K562 (cell line): ENCODE data around the gene KIF15. TPM values are rescaled to one million over a fixed set of nuclear protein-coding genes. Genes with fewer than 3 reads are reported as not detected.

Source experiments
- ATAC-seq: fragments of 200-7000 bp; cut with Tn5 transposase; 3 replicates; pipeline ENCODE4 v1.9.1; 2020; ENCODE audit warnings: moderate library complexity
- BruUV-seq: library from RNA; stranded (reverse); fragments of 400-500 nt; replicated peaks from 2 replicates; lab custom pipeline; 2021; lab: Mats Ljungman, UMichigan
- CTCF ChIA-PET: fragments of 300-600 bp; formaldehyde crosslinking; extraction: SDS; loops from one replicate; lab custom pipeline; 2021; ENCODE audit warnings: low intra/inter-chr PET ratio; lab: Yijun Ruan, JAX
- POLR2A ChIA-PET: fragments of 300-600, 350-650 bp; sonication (Branson Sonifier 250); formaldehyde crosslinking; extraction: SDS; loops from one replicate; lab custom pipeline; 2021; ENCODE audit warnings: antibody characterized with exemption, inconsistent platforms; lab: Yijun Ruan, JAX
- DNase-seq, 4 experiments: peaks; one replicate each; pipeline versions ENCODE4 v3.0.0 to v3.0.0-alpha.2; 2011 to 2018; ENCODE audit warnings: low spot score in 3 of 4, mixed read lengths in 3 of 4; ENCODE audit errors: extremely low read depth in 1 of 4
- FAIRE-seq: peaks from 2 replicates; lab custom pipeline; 2011; peaks lifted over from hg19 to GRCh38; lab: Jason Lieb, UNC
- H2AFZ ChIP-seq: 2 replicates; pipeline ENCODE4 v1.6.0; 2011; ENCODE audit warnings: low read depth, low read length, control low read depth, inconsistent platforms
- H3K27ac ChIP-seq: fragments of 200-600 bp; 3 replicates; pipeline ENCODE4 v1.8.0; 2011; ENCODE audit warnings: low read depth, mild to moderate bottlenecking, control low read depth, inconsistent platforms, low read length, moderate library complexity, mixed read lengths; ENCODE audit errors: extremely low read depth
- H3K27me3 ChIP-seq, 2 experiments: fragments of 300-600 bp in 1 of 2; 2 replicates in 1 of 2; 3 replicates in 1 of 2; pipeline versions ENCODE4 v1.6.0 to v1.8.0; 2011; ENCODE audit warnings: inconsistent platforms in 2 of 2, low read length in 2 of 2, mild to moderate bottlenecking in 1 of 2, mixed read lengths in 1 of 2, moderate library complexity in 1 of 2; ENCODE audit not compliant: control insufficient read depth in 2 of 2, insufficient read depth in 2 of 2
- H3K36me3 ChIP-seq: fragments of 300-600 bp; 3 replicates; pipeline ENCODE4 v1.8.0; 2011; ENCODE audit warnings: mild to moderate bottlenecking, low read length, inconsistent platforms; ENCODE audit not compliant: control insufficient read depth, insufficient read depth
- H3K4me1 ChIP-seq, 2 experiments: fragments of 200-600 bp in 1 of 2; replicated peaks in 1 of 2; 2 replicates in 1 of 2; 3 replicates in 1 of 2; pipeline versions ENCODE4 v1.5.1 to v1.8.0; 2011; ENCODE audit warnings: inconsistent platforms in 2 of 2, low read length in 2 of 2, mild to moderate bottlenecking in 1 of 2, mixed read lengths in 1 of 2, moderate library complexity in 1 of 2; ENCODE audit not compliant: control insufficient read depth in 2 of 2, insufficient read depth in 2 of 2
- H3K4me2 ChIP-seq: 2 replicates; pipeline ENCODE4 v1.6.1; 2011; ENCODE audit warnings: low read length, control low read depth, inconsistent platforms, mixed read lengths; ENCODE audit not compliant: insufficient read depth
- H3K4me3 ChIP-seq: fragments of 200-600 bp; sonication (generic), shearing (Covaris generic); 2 replicates; pipeline ENCODE4 v1.5.1; 2016; ENCODE audit warnings: control low read depth, inconsistent platforms
- H3K79me2 ChIP-seq: fragments of 200-600 bp; 3 replicates; pipeline ENCODE4 v1.8.0; 2011; ENCODE audit warnings: low read length, inconsistent platforms; ENCODE audit not compliant: control insufficient read depth, insufficient read depth
- H3K9ac ChIP-seq, 2 experiments: 2 replicates each; pipeline versions ENCODE4 v1.6.0 to v1.6.1; 2011; ENCODE audit warnings: low read depth in 2 of 2, low read length in 2 of 2, control low read depth in 1 of 2, inconsistent platforms in 1 of 2, mild to moderate bottlenecking in 1 of 2, mixed read lengths in 1 of 2; ENCODE audit not compliant: insufficient read depth in 1 of 2
- H3K9me1 ChIP-seq: one replicate; pipeline ENCODE4 v1.6.0; 2011; ENCODE audit warnings: inconsistent platforms, mild to moderate bottlenecking, low read length, moderate library complexity; ENCODE audit not compliant: control insufficient read depth, insufficient read depth
- H3K9me3 ChIP-seq: replicated peaks from 2 replicates; pipeline ENCODE4 v1.5.1; 2011; ENCODE audit warnings: low read depth, low read length, inconsistent platforms; ENCODE audit not compliant: control insufficient read depth, insufficient read depth
- H4K20me1 ChIP-seq: replicated peaks from 2 replicates; pipeline ENCODE4 v1.6.1; 2011; ENCODE audit warnings: low read length, inconsistent platforms, mixed read lengths; ENCODE audit not compliant: control insufficient read depth, insufficient read depth
- ADNP ChIP-seq: fragments of 200-800 bp; sonication (Bioruptor generic); IDR thresholded peaks from 2 replicates; pipeline ENCODE4 v1.6.1; 2016; ENCODE audit warnings: missing genetic modification characterization, missing compliant biosample characterization
- BCOR ChIP-seq: fragments of 450-650 bp; IDR thresholded peaks from 2 replicates; pipeline ENCODE4 v1.6.1; 2016
- HNRNPK ChIP-seq: fragments of 200-400 bp; formaldehyde crosslinking; IDR thresholded peaks from one replicate; pipeline ENCODE4 v1.6.1; 2018; ENCODE audit warnings: mild to moderate bottlenecking, low read depth, low read length; ENCODE audit not compliant: poor library complexity, severe bottlenecking
- NR3C1 ChIP-seq: sonication (generic); formaldehyde crosslinking; IDR thresholded peaks from 2 replicates; pipeline ENCODE4 v1.8.1; 2022; ENCODE audit warnings: missing genetic modification reagents
- RFX5 ChIP-seq: IDR thresholded peaks from 2 replicates; pipeline ENCODE4 v1.6.1; 2011; ENCODE audit warnings: low read depth, mild to moderate bottlenecking, improper control_type of control experiment, low read length
- YY1 ChIP-seq, 3 experiments: IDR thresholded peaks; 2 replicates each; pipeline ENCODE4 v1.6.1; 2011; ENCODE audit warnings: low read length in 2 of 3, mild to moderate bottlenecking in 2 of 3, moderate library complexity in 2 of 3, borderline replicate concordance in 1 of 3, control low read depth in 1 of 3, low read depth in 1 of 3; ENCODE audit not compliant: insufficient read depth in 3 of 3, insufficient replicate concordance in 2 of 3, control insufficient read depth in 1 of 3, insufficient read length in 1 of 3; ENCODE audit errors: extremely low read depth in 1 of 3
- ZNF324 ChIP-seq: fragments of 250-450 bp; sonication (Bioruptor Pico); IDR thresholded peaks from 2 replicates; pipeline ENCODE4 v1.4.0; 2020; ENCODE audit warnings: mild to moderate bottlenecking
- WGBS: fragments of 100-300 bp; shearing (Covaris generic); methylation state at CpG from one replicate; pipeline ENCODE4 v1.1.6; 2016; ENCODE audit warnings: low coverage, mixed read lengths; ENCODE audit not compliant: insufficient coverage; ENCODE audit errors: missing lambda C conversion rate; 5-methylcytosine and 5-hydroxymethylcytosine counted together
- in situ Hi-C: fragments of 300-500 bp; cut with MboI; formaldehyde crosslinking; loops from 4 replicates; pipeline ENCODE4 v1.15.0; 2018; ENCODE audit warnings: inconsistent platforms, mixed read lengths
- intact Hi-C: fragments of 100-400 bp; cut with micrococcal nuclease; formaldehyde crosslinking; loops from 2 replicates; pipeline ENCODE4 v1.14.2; 2022
- polyA plus RNA-seq, 8 experiments: library from polyadenylated mRNA; depleted of rRNA in 4 of 8; stranded (reverse) in 5 of 8; unstranded in 3 of 8; fragments of >200 nt; fragmentation: Nextera tagmentation in 2 of 8; fragmentation: Illumina TruSeq in 1 of 8; extraction: Ambion mirVana in 2 of 8; extraction: Trizol in 1 of 8; gene quantifications; 2 replicates each; pipeline versions ENCODE4 v1.2.1 to v1.2.3, GENCODE V29; 2011 to 2014; ENCODE audit warnings: inconsistent platforms in 1 of 8, missing spikeins in 1 of 8
- total RNA-seq, 7 experiments: library from RNA; depleted of rRNA in 6 of 7; stranded (reverse); fragments of >200 nt in 6 of 7; fragmentation: Illumina TruSeq in 2 of 7; extraction: Trizol in 2 of 7; gene quantifications; 2 replicates each; pipeline versions ENCODE4 v1.2.1 to v1.2.3, GENCODE V29; 2011 to 2021; ENCODE audit warnings: low replicate concordance in 1 of 7
- TF ChIP-seq, protein P1 (sequence below): fragments of 450-650 bp; IDR thresholded peaks from 2 replicates; pipeline ENCODE4 v1.6.1; 2017; ENCODE audit warnings: antibody characterized with exemption

Gene KIF15
- total and polyA plus RNA-seq, 9 of the 15 experiments (the other 6 are each of a cell fraction or from before 2014, with no cell fraction given) = 9.0 to 45.9 (median 26.0) TPM

DNA sequence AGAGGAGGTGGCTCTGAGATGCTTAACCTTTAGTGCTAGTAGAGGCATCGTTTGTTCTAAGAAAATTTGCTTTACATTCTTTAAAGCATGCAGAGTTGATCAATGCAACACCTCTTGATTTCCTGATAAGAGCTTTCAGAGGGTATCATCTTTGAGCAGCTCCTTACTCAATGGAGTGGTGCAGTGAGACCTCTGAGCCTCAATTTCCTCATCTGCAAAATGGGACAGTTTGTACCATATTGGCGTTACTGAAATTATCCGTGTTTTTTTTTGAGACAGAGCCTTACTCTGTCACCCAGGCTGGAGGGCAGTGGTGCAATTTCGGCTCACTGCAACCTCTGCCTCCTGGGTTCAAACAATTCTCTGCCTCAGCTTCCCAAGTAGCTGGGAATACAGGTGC, 98.5 kb downstream of the KIF15 start:
- CTCF ChIA-PET = no interaction called here

DNA sequence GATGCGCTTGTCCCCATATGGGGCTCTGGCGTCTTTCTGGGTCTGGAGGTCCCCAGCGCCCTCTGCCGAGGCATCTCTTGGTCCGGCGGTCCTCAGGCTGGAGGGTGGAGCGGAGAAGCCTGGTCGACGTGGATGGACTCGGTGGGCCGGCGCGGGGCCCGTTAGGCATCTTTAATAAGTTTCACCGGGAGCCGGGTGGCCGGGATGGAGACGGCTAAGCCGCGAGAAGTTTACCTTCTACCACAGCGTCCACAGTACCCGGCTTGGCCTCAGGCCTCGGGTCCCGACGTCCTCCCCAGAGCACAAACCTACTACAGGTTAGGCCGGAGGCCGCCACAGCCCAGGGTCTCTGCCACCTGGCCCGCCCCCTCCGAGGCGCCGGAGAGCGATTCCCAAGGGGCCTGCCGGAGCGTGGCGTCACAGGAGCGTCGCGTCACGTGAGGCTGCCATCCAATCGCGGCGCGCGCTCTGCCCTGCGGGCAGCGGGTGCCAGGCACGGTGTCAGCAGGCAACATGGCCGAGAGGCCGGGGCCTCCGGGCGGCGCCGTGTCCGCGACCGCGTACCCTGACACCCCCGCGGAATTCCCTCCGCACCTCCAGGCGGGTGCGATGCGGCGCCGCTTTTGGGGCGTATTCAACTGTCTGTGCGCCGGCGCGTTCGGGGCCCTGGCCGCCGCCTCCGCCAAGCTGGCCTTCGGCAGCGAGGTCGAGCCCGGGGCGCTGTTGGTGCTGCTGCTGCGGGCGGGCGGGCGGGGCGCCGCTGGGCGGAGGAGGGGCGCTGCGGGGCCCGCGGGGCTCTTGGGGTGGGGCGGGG, 100.0 kb downstream of the KIF15 start, which contains the start of gene TMEM42:
TSS of gene TMEM42 (plus strand) at position 501 of the 814 bp plus-strand sequence. CDS start at position 514, 13 bp downstream.
- no peaks in the 10 kb centered on the region for H3K4me1 ChIP-seq
- POLR2A ChIA-PET = no interaction called here
- FAIRE-seq = no peak
- H3K36me3 ChIP-seq = peaks cover 42% of the 10 kb centered on the region; the same call in 2 of the 3 replicates
- no peak within 1 kb of the TSS for H3K9ac ChIP-seq
- H3K9me3 ChIP-seq = peaks cover 4% of the 10 kb centered on the region; the same call in 1 of the 2 replicates
- no peaks in the 10 kb centered on the region for H3K9me1 ChIP-seq
- WGBS = 98% methylated on average over 72 of the region's 91 CpGs
- BruUV-seq = no TSS peak
- no peak within 1 kb of the TSS for H3K27ac ChIP-seq
- H3K79me2 ChIP-seq = no peaks in the 10 kb centered on the region
- intact Hi-C loops (no loop called here), in situ Hi-C loops (no loop called here)
- no peaks in the 10 kb centered on the region for H4K20me1 ChIP-seq
- H3K4me3 ChIP-seq = no peak within 1 kb of the TSS
- H3K27me3 ChIP-seq = no peaks in the 10 kb centered on the region
- no peak within 1 kb of the TSS for H3K4me2 ChIP-seq
- DNase-seq = no peak
- no peak for ATAC-seq
- no peak within 1 kb of the TSS for H2AFZ ChIP-seq
- CTCF ChIA-PET = no interaction called here
- TF ChIP-seq, protein P1, sequence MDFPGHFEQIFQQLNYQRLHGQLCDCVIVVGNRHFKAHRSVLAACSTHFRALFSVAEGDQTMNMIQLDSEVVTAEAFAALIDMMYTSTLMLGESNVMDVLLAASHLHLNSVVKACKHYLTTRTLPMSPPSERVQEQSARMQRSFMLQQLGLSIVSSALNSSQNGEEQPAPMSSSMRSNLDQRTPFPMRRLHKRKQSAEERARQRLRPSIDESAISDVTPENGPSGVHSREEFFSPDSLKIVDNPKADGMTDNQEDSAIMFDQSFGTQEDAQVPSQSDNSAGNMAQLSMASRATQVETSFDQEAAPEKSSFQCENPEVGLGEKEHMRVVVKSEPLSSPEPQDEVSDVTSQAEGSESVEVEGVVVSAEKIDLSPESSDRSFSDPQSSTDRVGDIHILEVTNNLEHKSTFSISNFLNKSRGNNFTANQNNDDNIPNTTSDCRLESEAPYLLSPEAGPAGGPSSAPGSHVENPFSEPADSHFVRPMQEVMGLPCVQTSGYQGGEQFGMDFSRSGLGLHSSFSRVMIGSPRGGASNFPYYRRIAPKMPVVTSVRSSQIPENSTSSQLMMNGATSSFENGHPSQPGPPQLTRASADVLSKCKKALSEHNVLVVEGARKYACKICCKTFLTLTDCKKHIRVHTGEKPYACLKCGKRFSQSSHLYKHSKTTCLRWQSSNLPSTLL = no peak
- TF ChIP-seq NR3C1 (CRISPR knock-in tag) (no peak), HNRNPK (no peak), ZNF324 (CRISPR knock-in tag) (no peak), YY1 (IDR thresholded peaks at IDR 0.05; ENCODE audit: borderline replicate concordance in 1 of 3, control insufficient read depth in 1 of 3, extremely low read depth in 1 of 3, insufficient read depth in 3 of 3, insufficient read length in 1 of 3, insufficient replicate concordance in 2 of 3, low read depth in 1 of 3, low read length in 2 of 3) (peak in 1 of 3 experiments; percentile 27)

More for the DNA sequence above, 98.5 kb downstream of the KIF15 start:
- POLR2A ChIA-PET = interaction anchor here (0.6 to 1.2 kb wide), 2 partner anchors 10 to 102 kb away, joined by 3 read pairs; no protein-coding TSS in a partner anchor
- H3K4me3 ChIP-seq = no peak overlapping the region
- DNase-seq = no peak
- no peak for TF ChIP-seq RFX5
- 0 out of 2 replicates have a peak, but pooled peaks have one; percentile 52 for TF ChIP-seq ADNP (tag)
- TF ChIP-seq BCOR = peak; percentile 53; the same call in 1 of the 2 replicates
- peaks cover 5% of the 10 kb centered on the region for H3K9me3 ChIP-seq
- intact Hi-C loops = no loop called here
- H3K36me3 ChIP-seq = peaks cover 31% of the 10 kb centered on the region; the same call in 2 of the 3 replicates
- H3K9ac ChIP-seq = no peak overlapping the region
- FAIRE-seq = no peak
- no peaks in the 10 kb centered on the region for H3K27me3 ChIP-seq
- BruUV-seq = no TSS peak
- no peak overlapping the region for H3K4me2 ChIP-seq
- in situ Hi-C loops = no loop called here
- no peak overlapping the region for H2AFZ ChIP-seq
- H3K79me2 ChIP-seq = no peaks in the 10 kb centered on the region
- no peak for ATAC-seq
- no peaks in the 10 kb centered on the region for H3K4me1 ChIP-seq
- WGBS = 96% methylated on average over 4 of the region's 4 CpGs
- no peaks in the 10 kb centered on the region for H3K9me1 ChIP-seq
- H4K20me1 ChIP-seq = no peaks in the 10 kb centered on the region
- H3K27ac ChIP-seq = no peak overlapping the region
